ENCODE results near the gene UROC1.

Gene UROC1

GRCh38 chr3:126529585-126530170 lies 12.1 kb upstream of the UROC1 start:
- no peak for DNase-seq

- DNase-seq, result no peak
Observed at GRCh38 chr3:126528800-126529541, 11.4 kb upstream of the UROC1 start.

GRCh38 chr3:126528419-126528799 lies 10.8 kb upstream of the UROC1 start:
- DNase-seq, result no peak

GRCh38 chr3:126527455-126528211 lies 10.1 kb upstream of the UROC1 start:
- DNase-seq, result no peak

GRCh38 chr3:126527006-126527405 lies 9.4 kb upstream of the UROC1 start:
- no peak for DNase-seq

GRCh38 chr3:126526668-126527005 lies 9.1 kb upstream of the UROC1 start:
- no peak for DNase-seq

- no peak for DNase-seq
Observed at GRCh38 chr3:126525853-126526667, 8.5 kb upstream of the UROC1 start.

- DNase-seq, result no peak
Observed at GRCh38 chr3:126525091-126525852, 7.7 kb upstream of the UROC1 start.

GRCh38 chr3:126524429-126524988 lies 6.9 kb upstream of the UROC1 start:
- no peak for DNase-seq

- DNase-seq, result no peak
Observed at GRCh38 chr3:126523745-126524428, 6.3 kb upstream of the UROC1 start, which contains the start of gene CHST13. Gene CHST13 (plus strand): TSS chr3:126524155. CDS start chr3:126524333, 178 bp downstream.

GRCh38 chr3:126522363-126522788 lies 4.8 kb upstream of the UROC1 start:
- DNase-seq, result no peak

- DNase-seq, result no peak
Observed at GRCh38 chr3:126521122-126521891, 3.7 kb upstream of the UROC1 start.

- DNase-seq, result no peak
Observed at GRCh38 chr3:126519506-126520455, 2.2 kb upstream of the UROC1 start.

GRCh38 chr3:126518779-126519177 lies 1.2 kb upstream of the UROC1 start:
- DNase-seq, result no peak

GRCh38 chr3:126517986-126518778 lies 609 bp upstream of the UROC1 start:
- DNase-seq, result no peak

- no peak for DNase-seq
Observed at GRCh38 chr3:126516936-126517290, 660 bp downstream of the UROC1 start.

GRCh38 chr3:126516152-126516935 lies 1.2 kb downstream of the UROC1 start:
- DNase-seq, result no peak

Measured in NCI-H1436 treated with DMSO at 0.1 percent for 48 hours (cell line).